H9 (cell line): ENCODE results near the gene MERTK. TPM values are rescaled to one million over a fixed set of nuclear protein-coding genes. Genes with fewer than 3 reads are reported as not detected.
"Not testable (repeated sequence)": the region's sequence is repeated elsewhere in the genome, so short reads cannot be mapped to it uniquely, and the experiment has no call there.

ENCODE experiments used
- DNase-seq: peaks from one replicate; pipeline ENCODE4 v3.0.0-alpha.2; 2017
- H2AFZ ChIP-seq: one replicate; pipeline ENCODE4 v1.6.1; 2013; ENCODE audit warnings: mild to moderate bottlenecking, low read length, control low read depth, moderate library complexity
- H2AK5ac ChIP-seq: 2 replicates; pipeline ENCODE4 v1.6.1; 2013; ENCODE audit warnings: low read length, control low read depth, mixed read lengths; ENCODE audit not compliant: insufficient read length
- H2BK120ac ChIP-seq: one replicate; pipeline ENCODE4 v1.6.1; 2013; ENCODE audit warnings: low read depth, mild to moderate bottlenecking, low read length, control low read depth, inconsistent platforms; ENCODE audit not compliant: poor library complexity, severe bottlenecking
- H2BK12ac ChIP-seq: 2 replicates; pipeline ENCODE4 v1.6.1; 2013; ENCODE audit warnings: low read length, control low read depth, mixed read lengths, low read depth; ENCODE audit not compliant: insufficient read length
- H2BK15ac ChIP-seq: 2 replicates; pipeline ENCODE4 v1.6.1; 2013; ENCODE audit warnings: low read depth, low read length, control low read depth
- H2BK20ac ChIP-seq: one replicate; pipeline ENCODE4 v1.6.1; 2013; ENCODE audit warnings: low read depth, mild to moderate bottlenecking, low read length, control low read depth, inconsistent platforms; ENCODE audit not compliant: poor library complexity, severe bottlenecking
- H2BK5ac ChIP-seq: 2 replicates; pipeline ENCODE4 v1.6.1; 2013; ENCODE audit warnings: low read length, control low read depth, mixed read lengths; ENCODE audit not compliant: insufficient read length
- H3K14ac ChIP-seq: 2 replicates; pipeline ENCODE4 v1.6.1; 2013; ENCODE audit warnings: low read length, control low read depth; ENCODE audit not compliant: insufficient read depth
- H3K18ac ChIP-seq: 2 replicates; pipeline ENCODE4 v1.6.1; 2013; ENCODE audit warnings: low read depth, mild to moderate bottlenecking, mixed read lengths, low read length, control low read depth; ENCODE audit not compliant: insufficient read length
- H3K23ac ChIP-seq: 2 replicates; pipeline ENCODE4 v1.6.1; 2013; ENCODE audit warnings: low read length, control low read depth, mixed read lengths, low read depth; ENCODE audit not compliant: insufficient read length
- H3K23me2 ChIP-seq: 2 replicates; pipeline ENCODE4 v1.6.1; 2013; ENCODE audit warnings: low read depth, mild to moderate bottlenecking, mixed read lengths, low read length, control low read depth; ENCODE audit not compliant: insufficient read length, poor library complexity, severe bottlenecking
- H3K27ac ChIP-seq: 2 replicates; pipeline ENCODE4 v1.5.1; 2013; ENCODE audit warnings: low read length, control low read depth, mixed read lengths, low read depth; ENCODE audit not compliant: insufficient read length
- H3K27me3 ChIP-seq: 2 replicates; pipeline ENCODE4 v1.6.1; 2013; ENCODE audit warnings: low read length, control low read depth, inconsistent platforms; ENCODE audit not compliant: insufficient read depth
- H3K4ac ChIP-seq: 2 replicates; pipeline ENCODE4 v1.6.1; 2013; ENCODE audit warnings: low read depth, mild to moderate bottlenecking, control low read depth, inconsistent platforms, low read length, moderate library complexity
- H3K4me1 ChIP-seq: 2 replicates; pipeline ENCODE4 v1.6.1; 2013; ENCODE audit warnings: low read length, control low read depth, inconsistent platforms; ENCODE audit not compliant: insufficient read depth
- H3K4me2 ChIP-seq: 2 replicates; pipeline ENCODE4 v1.6.1; 2013; ENCODE audit warnings: low read length, control low read depth, mixed read lengths; ENCODE audit not compliant: insufficient read length, insufficient read depth
- H3K56ac ChIP-seq: 2 replicates; pipeline ENCODE4 v1.6.1; 2013; ENCODE audit warnings: low read depth, mild to moderate bottlenecking, mixed read lengths, low read length, control low read depth; ENCODE audit not compliant: insufficient read length
- H3K79me1 ChIP-seq: 2 replicates; pipeline ENCODE4 v1.6.1; 2013; ENCODE audit warnings: low read depth, mild to moderate bottlenecking, moderate library complexity, low read length, control low read depth, inconsistent platforms; ENCODE audit not compliant: insufficient read depth, poor library complexity, severe bottlenecking
- H3K79me2 ChIP-seq: 2 replicates; pipeline ENCODE4 v1.6.1; 2013; ENCODE audit warnings: low read length, control low read depth, inconsistent platforms; ENCODE audit not compliant: insufficient read depth
- H3K9ac ChIP-seq: 2 replicates; pipeline ENCODE4 v1.6.1; 2013; ENCODE audit warnings: low read length, control low read depth, mixed read lengths; ENCODE audit not compliant: insufficient read length; ENCODE audit errors: extremely low read depth
- H3K9me3 ChIP-seq: one replicate; pipeline ENCODE4 v1.6.1; 2013; ENCODE audit warnings: low read depth, low read length, inconsistent platforms; ENCODE audit not compliant: control insufficient read depth
- H3T11ph ChIP-seq: one replicate; pipeline ENCODE4 v1.6.1; 2013; ENCODE audit warnings: mild to moderate bottlenecking, low read length, control low read depth, inconsistent platforms
- H4K20me1 ChIP-seq: one replicate; pipeline ENCODE4 v1.6.1; 2013; ENCODE audit not compliant: control insufficient read depth, insufficient read length, insufficient read depth
- H4K5ac ChIP-seq: 2 replicates; pipeline ENCODE4 v1.6.1; 2013; ENCODE audit warnings: low read depth, mild to moderate bottlenecking, mixed read lengths, low read length, control low read depth; ENCODE audit not compliant: insufficient read length
- H4K8ac ChIP-seq: replicated peaks from 2 replicates; pipeline ENCODE4 v1.6.1; 2013; ENCODE audit warnings: low read length, control low read depth, mixed read lengths, low read depth; ENCODE audit not compliant: insufficient read length
- H4K91ac ChIP-seq: 2 replicates; pipeline ENCODE4 v1.6.1; 2013; ENCODE audit warnings: low read depth, mild to moderate bottlenecking, moderate library complexity, mixed read lengths, low read length, control low read depth; ENCODE audit not compliant: insufficient read length
- H3K27ac Mint-ChIP-seq, 3 experiments: 2 replicates in 2 of 3; 3 replicates in 1 of 3; pipeline ENCODE4 v1.8.0; 2020 to 2021; ENCODE audit warnings: mixed read lengths in 3 of 3, mild to moderate bottlenecking in 1 of 3, moderate library complexity in 1 of 3
- H3K27me3 Mint-ChIP-seq: 2 replicates; pipeline ENCODE4 v1.8.0; 2021; ENCODE audit warnings: low read depth, mild to moderate bottlenecking, moderate library complexity, mixed read lengths
- H3K36me3 Mint-ChIP-seq, 3 experiments: 2 replicates in 2 of 3; 3 replicates in 1 of 3; pipeline ENCODE4 v1.8.0; 2020 to 2021; ENCODE audit warnings: low read depth in 3 of 3, mixed read lengths in 3 of 3; ENCODE audit not compliant: insufficient read depth in 1 of 3
- H3K4me1 Mint-ChIP-seq, 2 experiments: 2 replicates each; pipeline ENCODE4 v1.8.0; 2020; ENCODE audit warnings: mixed read lengths in 2 of 2
- H3K4me3 Mint-ChIP-seq, 2 experiments: 2 replicates in 1 of 2; 3 replicates in 1 of 2; pipeline ENCODE4 v1.8.0; 2020 to 2021; ENCODE audit warnings: mild to moderate bottlenecking in 2 of 2, mixed read lengths in 2 of 2, moderate library complexity in 1 of 2
- H3K9me3 Mint-ChIP-seq, 2 experiments: 2 replicates in 1 of 2; 3 replicates in 1 of 2; pipeline ENCODE4 v1.8.0; 2020; ENCODE audit warnings: mild to moderate bottlenecking in 2 of 2, mixed read lengths in 2 of 2, moderate library complexity in 1 of 2
- WGBS: extraction: QIAGEN DNeasy Blood & Tissue Kit; methylation state at CpG from one replicate; pipeline ENCODE4 v1.1.7; 2013; ENCODE audit warnings: missing lambda C conversion rate, low lambda C conversion rate, mixed read lengths; ENCODE audit not compliant: insufficient read length; ENCODE audit errors: extremely low coverage; 5-methylcytosine and 5-hydroxymethylcytosine counted together
- total RNA-seq: library from RNA; stranded (reverse); gene quantifications from 2 replicates; pipeline ENCODE4 v1.2.1, GENCODE V29; 2021
- TF ChIP-seq, protein P1 (sequence below): fragments of 200-600 bp; sonication (generic); conservative IDR thresholded peaks from 3 replicates; pipeline ENCODE4 v1.8.0; 2021; ENCODE audit warnings: antibody characterized with exemption, mild to moderate bottlenecking

MERTK gene
- total RNA-seq, 1 experiment from 2014 or later = 4.8 TPM

DNA sequence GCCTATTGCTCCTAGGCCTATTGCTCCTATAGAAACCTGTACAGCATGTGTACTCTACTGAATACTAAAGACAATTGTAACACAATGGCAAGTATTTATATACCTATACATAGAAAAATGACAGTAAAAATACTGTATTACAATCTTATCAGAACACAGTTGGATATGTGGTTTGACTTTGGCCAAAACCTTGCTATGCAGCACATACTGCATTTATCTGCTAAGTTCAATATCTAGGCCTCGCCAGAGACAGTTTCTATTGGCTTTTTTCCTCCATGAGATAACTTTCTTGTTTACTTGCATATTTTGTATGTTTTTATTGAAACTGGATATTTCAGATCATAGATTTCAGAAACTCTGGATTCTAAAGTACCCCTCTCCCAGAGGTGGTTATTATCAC is 137.4 kb downstream of the MERTK start:
- Histone ChIP-seq H2BK5ac (no peak overlapping the region), H3K56ac (no peak overlapping the region), H2BK12ac (no peak overlapping the region), H3K18ac (no peak overlapping the region), H3K9me3 (no peaks in the 10 kb centered on the region), H2BK120ac (no peak overlapping the region), H3K27ac (no peak overlapping the region), H3K4ac (no peak overlapping the region), H4K20me1 (no peaks in the 10 kb centered on the region), H3K23ac (no peak overlapping the region), H3K23me2 (no peaks in the 10 kb centered on the region), H3K79me2 (no peaks in the 10 kb centered on the region), H3K27me3 (no peaks in the 10 kb centered on the region), H2BK20ac (no peak overlapping the region), H3K14ac (no peak overlapping the region), H2AFZ (no peak overlapping the region), H3T11ph (no peak overlapping the region), H4K91ac (no peak overlapping the region), H3K4me1 (no peaks in the 10 kb centered on the region), H2BK15ac (no peak overlapping the region), H3K79me1 (no peaks in the 10 kb centered on the region), H4K5ac (no peak overlapping the region), H2AK5ac (no peak overlapping the region), H3K4me2 (no peak overlapping the region), H3K9ac (no peak overlapping the region), H4K8ac (no peak overlapping the region)
- TF ChIP-seq, protein P1, sequence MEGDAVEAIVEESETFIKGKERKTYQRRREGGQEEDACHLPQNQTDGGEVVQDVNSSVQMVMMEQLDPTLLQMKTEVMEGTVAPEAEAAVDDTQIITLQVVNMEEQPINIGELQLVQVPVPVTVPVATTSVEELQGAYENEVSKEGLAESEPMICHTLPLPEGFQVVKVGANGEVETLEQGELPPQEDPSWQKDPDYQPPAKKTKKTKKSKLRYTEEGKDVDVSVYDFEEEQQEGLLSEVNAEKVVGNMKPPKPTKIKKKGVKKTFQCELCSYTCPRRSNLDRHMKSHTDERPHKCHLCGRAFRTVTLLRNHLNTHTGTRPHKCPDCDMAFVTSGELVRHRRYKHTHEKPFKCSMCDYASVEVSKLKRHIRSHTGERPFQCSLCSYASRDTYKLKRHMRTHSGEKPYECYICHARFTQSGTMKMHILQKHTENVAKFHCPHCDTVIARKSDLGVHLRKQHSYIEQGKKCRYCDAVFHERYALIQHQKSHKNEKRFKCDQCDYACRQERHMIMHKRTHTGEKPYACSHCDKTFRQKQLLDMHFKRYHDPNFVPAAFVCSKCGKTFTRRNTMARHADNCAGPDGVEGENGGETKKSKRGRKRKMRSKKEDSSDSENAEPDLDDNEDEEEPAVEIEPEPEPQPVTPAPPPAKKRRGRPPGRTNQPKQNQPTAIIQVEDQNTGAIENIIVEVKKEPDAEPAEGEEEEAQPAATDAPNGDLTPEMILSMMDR = no peak
- peaks cover 2 to 8% of the 10 kb centered on the region in 2 experiments; a peak in 2 of 5 replicates for H3K9me3 Mint-ChIP-seq
- H3K27me3 Mint-ChIP-seq = no peaks in the 10 kb centered on the region; the same call in 1 of the 2 replicates
- DNase-seq = no peak
- WGBS = no CpG with 5 or more reads among the region's 1 CpG
- no peak overlapping the region for H3K27ac Mint-ChIP-seq
- H3K4me1 Mint-ChIP-seq = peaks cover 28 to 32% of the 10 kb centered on the region in 2 experiments
- H3K36me3 Mint-ChIP-seq = peaks cover 0 to 14% (median 0%) of the 10 kb centered on the region in 3 experiments; a peak in 4 of 7 replicates
- no peak overlapping the region for H3K4me3 Mint-ChIP-seq

DNA sequence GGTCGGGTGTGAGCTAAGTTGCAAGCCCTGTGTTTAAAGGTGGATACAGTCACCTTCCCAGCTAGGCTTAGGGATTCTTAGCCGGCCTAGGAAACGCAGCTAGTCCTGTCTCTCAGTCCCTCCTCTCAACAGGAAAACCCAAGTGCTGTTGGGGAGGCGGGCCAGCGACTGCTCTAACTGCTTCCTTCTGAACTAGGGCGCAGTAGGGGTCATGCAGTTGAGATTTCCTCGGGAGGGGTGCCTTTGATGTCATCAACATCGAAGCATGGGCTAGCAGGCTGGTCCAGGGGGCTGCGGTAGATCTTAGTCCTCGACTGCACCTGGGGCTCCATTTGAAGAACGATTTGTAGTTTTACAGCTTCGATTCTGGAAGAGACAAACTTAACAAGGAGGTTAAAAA is 141.1 kb downstream of the MERTK start:
- not testable (repeated sequence) for H3K14ac ChIP-seq, H3K27ac ChIP-seq, H3K56ac ChIP-seq, DNase-seq, H4K91ac ChIP-seq, H3K23ac ChIP-seq, H4K5ac ChIP-seq, H3K4me2 ChIP-seq, H2BK20ac ChIP-seq, H2BK5ac ChIP-seq, H3K23me2 ChIP-seq, H2BK15ac ChIP-seq, H3K4me3 Mint-ChIP-seq, H2BK12ac ChIP-seq, H3K9me3 ChIP-seq, H3K79me2 ChIP-seq, H3K4me1 ChIP-seq, H2AFZ ChIP-seq, H3K18ac ChIP-seq, H2AK5ac ChIP-seq, H3K27ac Mint-ChIP-seq, H4K8ac ChIP-seq, H3K79me1 ChIP-seq, H3T11ph ChIP-seq, H3K9ac ChIP-seq, H3K27me3 Mint-ChIP-seq, H3K27me3 ChIP-seq, H4K20me1 ChIP-seq, H3K4ac ChIP-seq, H2BK120ac ChIP-seq
- peaks cover 7 to 15% of the 10 kb centered on the region in 2 experiments for H3K9me3 Mint-ChIP-seq
- WGBS = no CpG with 5 or more reads among the region's 12 CpGs
- H3K36me3 Mint-ChIP-seq = peaks cover 2 to 24% (median 4%) of the 10 kb centered on the region in 3 experiments; a peak in 5 of 7 replicates
- peaks cover 40% of the 10 kb centered on the region in 2 experiments for H3K4me1 Mint-ChIP-seq
